Measurements from ENCODE around the gene ADAMTS12. TPM values are rescaled to one million over a fixed set of nuclear protein-coding genes. Genes with fewer than 3 reads are reported as not detected.

Gene ADAMTS12
- total and polyA plus RNA-seq, 9 of the 15 experiments (the other 6 are each of a cell fraction or from before 2014, with no cell fraction given) = 0.11 TPM; not detected in 8

DNA sequence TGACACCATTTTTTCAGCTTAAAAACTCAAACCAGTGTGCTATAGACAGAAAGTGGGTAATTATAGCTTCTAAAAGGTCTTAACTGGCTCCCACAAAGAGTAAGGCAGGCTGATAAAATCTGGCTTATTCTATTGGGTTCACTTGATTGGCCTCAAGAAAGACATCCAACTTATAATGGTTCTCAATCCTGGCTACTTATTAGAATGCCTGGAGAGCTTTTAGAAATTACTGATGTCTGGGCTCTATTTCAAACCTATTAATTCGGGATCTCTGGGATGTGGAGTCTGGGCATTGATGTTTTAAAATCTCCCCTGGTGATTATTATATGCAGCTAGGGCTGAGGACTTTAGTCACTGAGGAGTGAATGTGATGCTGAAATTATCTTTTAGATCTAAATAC, 263.0 kb downstream of the ADAMTS12 start:
- FAIRE-seq (no peak), DNase-seq (ENCODE audit: extremely low read depth in 1 of 4, low spot score in 3 of 4) (no peak), ATAC-seq (no peak)
- Histone ChIP-seq H3K79me2 (ENCODE audit: control insufficient read depth, insufficient read depth, low read length) (no peaks in the 10 kb centered on the region), H3K4me3 (no peak overlapping the region), H3K9me3 (replicated peaks; ENCODE audit: control insufficient read depth, insufficient read depth, low read depth, low read length) (no peaks in the 10 kb centered on the region), H3K36me3 (ENCODE audit: control insufficient read depth, insufficient read depth, low read length) (no peaks in the 10 kb centered on the region), H3K27me3 (ENCODE audit: control insufficient read depth in 2 of 2, insufficient read depth in 2 of 2, low read length in 2 of 2) (no peaks in the 10 kb centered on the region), H3K9ac (ENCODE audit: insufficient read depth in 1 of 2, low read depth in 2 of 2, low read length in 2 of 2) (no peak overlapping the region), H3K9me1 (ENCODE audit: control insufficient read depth, insufficient read depth, low read length) (no peaks in the 10 kb centered on the region), H3K4me2 (ENCODE audit: insufficient read depth, low read length) (no peak overlapping the region), H4K20me1 (replicated peaks; ENCODE audit: control insufficient read depth, insufficient read depth, low read length) (no peaks in the 10 kb centered on the region), H2AFZ (ENCODE audit: low read depth, low read length) (no peak overlapping the region), H3K27ac (ENCODE audit: extremely low read depth, low read depth, low read length) (no peak overlapping the region), H3K4me1 (replicated peaks in 1 of 2; ENCODE audit: control insufficient read depth in 2 of 2, insufficient read depth in 2 of 2, low read length in 2 of 2) (no peaks in the 10 kb centered on the region)
- no TSS peak for BruUV-seq (replicated peaks)
- 0% methylated on average over 1 of the region's 1 CpG for WGBS (ENCODE audit: insufficient coverage, low coverage, missing lambda C conversion rate)
- CTCF ChIA-PET (ENCODE audit: low intra/inter-chr PET ratio) = no interaction called here
- TF ChIP-seq HINFP (tag; conservative IDR thresholded peaks at IDR 0.05; ENCODE audit: low read depth) = no peak
- intact Hi-C loops (cut with micrococcal nuclease) (no loop called here), in situ Hi-C loops (cut with MboI) (no loop called here)
- POLR2A ChIA-PET = no interaction called here

GRCh38 chr5:33621514-33621913, 270.3 kb downstream of the ADAMTS12 start:
- POLR2A ChIA-PET = interaction anchor here (0.6 kb wide), 1 partner anchor 10 kb away, joined by 3 read pairs; no protein-coding TSS in a partner anchor
- Histone ChIP-seq H3K27ac (ENCODE audit: extremely low read depth, low read depth, low read length) (no peak overlapping the region), H3K4me3 (no peak overlapping the region), H2AFZ (ENCODE audit: low read depth, low read length) (no peak overlapping the region), H3K27me3 (ENCODE audit: control insufficient read depth in 2 of 2, insufficient read depth in 2 of 2, low read length in 2 of 2) (no peaks in the 10 kb centered on the region; a peak in 1 of 5 replicates), H3K36me3 (ENCODE audit: control insufficient read depth, insufficient read depth, low read length) (no peaks in the 10 kb centered on the region), H3K4me2 (ENCODE audit: insufficient read depth, low read length) (no peak overlapping the region), H3K9me3 (replicated peaks; ENCODE audit: control insufficient read depth, insufficient read depth, low read depth, low read length) (no peaks in the 10 kb centered on the region), H3K9ac (ENCODE audit: insufficient read depth in 1 of 2, low read depth in 2 of 2, low read length in 2 of 2) (no peak overlapping the region), H3K9me1 (ENCODE audit: control insufficient read depth, insufficient read depth, low read length) (no peaks in the 10 kb centered on the region), H4K20me1 (replicated peaks; ENCODE audit: control insufficient read depth, insufficient read depth, low read length) (no peaks in the 10 kb centered on the region), H3K4me1 (replicated peaks in 1 of 2; ENCODE audit: control insufficient read depth in 2 of 2, insufficient read depth in 2 of 2, low read length in 2 of 2) (no peaks in the 10 kb centered on the region), H3K79me2 (ENCODE audit: control insufficient read depth, insufficient read depth, low read length) (no peaks in the 10 kb centered on the region)
- CTCF ChIA-PET (ENCODE audit: low intra/inter-chr PET ratio) = no interaction called here
- intact Hi-C loops (cut with micrococcal nuclease) = no loop called here
- no TSS peak for BruUV-seq (replicated peaks)
- no peak for ATAC-seq
- 0% methylated on average over 1 of the region's 1 CpG for WGBS (ENCODE audit: insufficient coverage, low coverage, missing lambda C conversion rate)
- TF ChIP-seq SMC3 (conservative IDR thresholded peaks at IDR 0.05; ENCODE audit: insufficient read depth, low read depth, low read length) (no peak), ZNF175 (CRISPR knock-in tag; IDR thresholded peaks at IDR 0.05; ENCODE audit: low read depth) (no peak), ZNF589 (CRISPR knock-in tag; IDR thresholded peaks at IDR 0.05; ENCODE audit: low read depth) (no peak), NR2C2 (CRISPR knock-in tag; IDR thresholded peaks at IDR 0.05) (no peak), NR2C2 (tag; IDR thresholded peaks at IDR 0.05) (no peak)
- FAIRE-seq = no peak
- in situ Hi-C loops (cut with MboI) = no loop called here
- no peak for DNase-seq (ENCODE audit: extremely low read depth in 1 of 4, low spot score in 3 of 4)
